CD4-positive, alpha-beta T cell treated with Interleukin-15 for 1 hour (primary cell): ENCODE results near the gene MYO19.
A peak's percentile ranks its signal among the peaks of the same experiment; 100 is the strongest.

ENCODE experiments used
- DNase-seq: peaks from one replicate; pipeline ENCODE4 v3.0.0-alpha.2; 2020

Gene MYO19

DNA sequence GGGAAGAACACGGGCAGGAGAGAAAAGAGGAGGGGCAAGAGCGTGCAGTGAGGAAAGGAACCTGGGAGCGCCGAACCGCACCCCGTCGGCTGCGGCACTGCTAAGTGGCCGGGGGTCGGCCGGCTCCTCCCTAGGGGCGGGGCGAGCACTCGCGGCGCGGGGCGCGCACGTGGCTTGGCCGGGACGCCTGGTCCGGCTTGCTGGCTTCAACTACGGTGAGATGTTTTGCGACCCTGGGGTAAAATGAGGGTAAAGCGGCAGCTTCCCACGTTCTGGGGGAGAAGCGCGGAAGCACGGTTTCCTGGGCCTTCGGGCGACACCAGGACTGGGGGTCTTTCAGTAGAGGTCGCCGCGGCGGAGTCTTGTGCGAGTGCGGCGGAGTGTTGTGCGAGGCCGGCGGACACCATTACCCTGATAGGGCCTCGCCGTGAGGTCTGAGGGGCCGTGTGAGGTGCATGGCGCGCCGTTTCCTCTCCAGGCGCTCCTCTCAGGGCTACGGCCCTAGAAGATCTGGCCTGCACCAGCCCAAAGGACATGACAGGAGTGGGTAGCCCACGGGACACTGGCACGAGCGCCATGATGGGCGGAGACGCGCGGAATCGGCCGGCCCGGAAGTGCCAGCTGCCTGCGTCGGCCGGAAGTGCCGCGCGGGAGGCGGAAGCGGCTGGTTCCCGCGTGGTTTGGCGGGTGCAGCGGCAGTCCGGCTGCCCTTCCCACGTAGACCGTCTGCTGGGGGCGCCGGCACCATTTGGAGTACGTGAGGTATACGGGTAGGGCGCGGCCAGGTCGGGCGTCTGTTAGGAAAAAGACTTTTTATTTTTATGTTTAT is at the start of gene MYO19, which contains the start of gene PIGW:
Gene MYO19 (minus strand): TSS at position 29 of the 829 bp plus-strand sequence. CDS start 2,330 bp downstream, outside the sequence.
Gene PIGW (plus strand): TSS at position 148 of the 829 bp plus-strand sequence. CDS start 2,115 bp downstream, outside the sequence.
- peak; percentile 88 for DNase-seq

GRCh38 chr17:36583787-36584186 is 49.1 kb upstream of the MYO19 start:
- DNase-seq, result no peak

GRCh38 chr17:36578671-36579070 is 44.0 kb upstream of the MYO19 start:
- no peak for DNase-seq

DNA sequence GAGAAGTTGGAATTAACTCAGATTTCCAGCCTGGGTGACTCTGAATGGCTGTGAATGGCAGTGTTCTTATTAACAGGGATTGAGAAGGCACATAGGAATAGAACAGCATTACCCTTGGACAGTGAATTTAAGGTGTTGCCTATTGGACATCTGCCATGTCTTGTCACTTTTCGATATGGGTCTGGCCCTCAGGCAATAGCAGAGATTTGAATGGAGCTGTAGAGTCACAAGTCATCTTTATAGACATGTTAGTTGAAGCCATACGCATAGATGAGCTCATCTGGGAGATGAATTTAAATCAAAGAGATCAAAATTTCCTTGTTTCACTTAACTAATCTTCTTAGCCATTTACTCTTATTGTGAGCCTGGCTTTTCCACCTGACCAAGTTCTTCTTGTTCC is 42.1 kb upstream of the MYO19 start:
- no peak for DNase-seq

DNA sequence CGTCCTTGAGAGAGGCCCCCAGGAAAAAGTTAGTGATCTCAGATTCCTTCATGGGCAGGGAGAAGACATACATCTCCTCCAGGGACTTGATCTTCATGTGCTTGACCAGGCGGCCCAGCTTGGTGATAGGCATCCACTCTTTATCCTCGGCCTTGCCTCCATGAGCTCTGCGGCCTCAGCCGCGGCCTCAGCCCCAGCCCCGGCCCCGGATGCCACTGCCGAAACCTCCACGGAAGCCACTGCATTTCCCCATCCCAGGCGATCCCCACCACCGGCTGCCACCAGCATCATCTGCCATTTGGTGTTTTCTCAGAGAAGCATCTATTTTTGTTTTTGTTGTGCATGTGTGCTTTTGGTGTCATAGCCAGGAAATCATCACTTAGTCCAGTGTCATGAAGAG is 40.4 kb upstream of the MYO19 start:
- DNase-seq, result no peak

DNA sequence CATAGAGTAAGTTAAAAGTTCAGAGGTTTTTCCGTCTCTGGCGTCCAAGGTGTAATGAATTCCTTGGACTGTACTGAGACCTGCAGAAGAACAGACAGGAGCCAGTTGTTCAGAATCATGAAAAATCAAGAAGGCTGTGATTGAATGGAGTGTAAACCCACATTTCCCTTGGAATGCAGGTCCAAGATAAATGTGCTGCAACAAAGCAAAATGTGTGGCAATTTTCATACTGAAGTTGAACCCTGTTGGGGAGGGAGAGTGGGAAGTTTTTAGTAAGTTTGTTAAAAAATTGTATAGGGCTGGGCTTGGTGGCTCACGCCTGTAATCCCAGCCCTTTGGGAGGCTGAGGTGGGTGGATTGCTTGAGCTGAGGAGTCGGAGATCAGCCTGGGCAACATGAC is 31.4 kb upstream of the MYO19 start:
- DNase-seq, result no peak

DNA sequence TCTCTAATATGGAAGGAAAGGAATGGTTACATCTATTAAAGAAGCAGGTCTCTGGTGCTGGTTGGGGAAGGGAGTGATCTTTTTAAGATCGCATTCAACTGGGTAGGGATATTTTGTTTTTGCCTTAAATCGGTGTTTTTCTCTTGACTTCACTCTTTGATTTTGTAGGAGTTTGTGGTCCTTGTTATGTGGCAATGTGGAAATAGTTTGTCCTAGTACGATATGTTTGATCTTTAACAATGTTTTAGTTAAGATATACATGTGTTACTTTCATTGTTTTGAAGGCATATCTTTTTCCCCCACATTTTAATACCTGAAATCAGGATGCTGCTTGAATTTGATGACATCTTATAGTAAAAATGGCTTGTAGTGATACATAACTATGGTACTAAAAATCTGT is 18.8 kb upstream of the MYO19 start:
- no peak for DNase-seq

DNA sequence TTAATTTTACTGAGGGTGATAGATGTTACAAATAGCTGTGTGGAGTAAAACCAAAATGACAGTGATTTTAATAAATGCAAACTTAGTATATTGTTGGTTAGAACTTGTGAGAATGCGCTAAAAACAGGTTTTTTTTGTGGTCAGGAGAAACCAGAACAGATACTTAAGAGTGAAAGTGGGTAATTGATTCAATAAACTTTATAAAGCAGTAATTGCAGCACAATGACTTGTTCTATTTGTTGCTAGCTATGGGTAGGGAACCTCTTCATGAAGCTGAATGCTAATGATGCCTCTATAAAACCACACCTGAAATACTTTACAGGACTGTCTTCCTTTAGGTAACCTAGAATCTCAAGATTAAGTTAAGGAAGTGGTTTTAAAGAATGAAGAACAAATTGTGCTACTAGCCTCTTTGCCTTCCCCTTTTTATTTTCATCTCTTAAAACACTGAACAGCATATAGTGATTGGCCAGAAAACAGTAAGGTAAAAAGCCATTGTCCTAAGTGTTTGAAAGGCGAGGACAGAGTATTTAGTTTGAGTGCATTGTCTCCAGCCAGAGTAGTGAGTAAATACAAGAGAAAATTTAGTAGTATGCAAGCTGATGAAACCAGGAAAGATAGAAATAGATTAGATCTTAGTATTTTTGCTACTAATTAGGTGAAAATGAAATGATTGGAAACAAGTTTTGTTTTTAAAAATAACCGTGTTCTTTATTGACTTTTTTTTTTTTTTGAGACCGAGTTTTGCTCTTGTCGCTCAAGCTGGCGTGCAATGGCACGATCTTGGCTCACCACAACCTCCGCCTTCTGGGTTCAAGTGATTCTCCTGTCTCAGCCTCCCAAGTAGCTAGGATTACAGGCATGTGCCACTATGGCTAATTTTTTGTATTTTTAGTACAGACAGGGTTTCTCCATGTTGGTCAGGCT is 16.1 kb upstream of the MYO19 start:
- DNase-seq, result no peak

- no peak for DNase-seq
These were observed 13.1 kb upstream of the MYO19 start for GRCh38 chr17:36547776-36548175.

DNA sequence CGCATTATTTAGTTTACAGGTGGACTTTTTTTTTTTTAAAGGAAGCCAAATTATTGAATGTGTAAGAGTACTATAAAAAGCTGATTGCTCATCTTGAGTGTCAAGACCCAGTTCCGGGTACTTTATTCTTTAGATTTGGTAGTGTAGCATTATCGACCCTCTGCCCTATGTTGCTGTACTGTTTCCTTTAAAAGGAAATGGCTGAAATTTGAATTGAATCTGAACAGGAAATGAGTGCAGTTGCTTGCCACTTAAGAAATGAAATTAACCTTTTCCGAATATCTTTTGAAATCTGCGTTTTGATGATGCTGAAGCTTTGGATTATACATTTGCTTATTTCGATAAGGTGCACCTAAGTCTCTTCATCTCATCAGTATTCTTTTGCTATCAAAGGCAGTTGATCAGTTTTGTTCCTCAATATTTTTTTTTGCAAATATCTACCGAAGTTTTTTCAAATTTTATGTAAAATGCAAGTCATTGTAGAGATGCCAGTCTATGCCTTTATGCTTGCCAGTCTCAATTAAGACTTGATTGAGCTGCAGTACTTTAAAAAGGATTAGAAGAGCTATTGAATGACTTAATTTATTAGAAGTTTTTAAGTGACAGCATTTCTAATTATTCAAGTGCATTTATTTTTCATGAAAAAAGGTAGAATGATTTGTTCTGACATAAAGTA is 11.9 kb upstream of the MYO19 start:
- no peak for DNase-seq

DNA sequence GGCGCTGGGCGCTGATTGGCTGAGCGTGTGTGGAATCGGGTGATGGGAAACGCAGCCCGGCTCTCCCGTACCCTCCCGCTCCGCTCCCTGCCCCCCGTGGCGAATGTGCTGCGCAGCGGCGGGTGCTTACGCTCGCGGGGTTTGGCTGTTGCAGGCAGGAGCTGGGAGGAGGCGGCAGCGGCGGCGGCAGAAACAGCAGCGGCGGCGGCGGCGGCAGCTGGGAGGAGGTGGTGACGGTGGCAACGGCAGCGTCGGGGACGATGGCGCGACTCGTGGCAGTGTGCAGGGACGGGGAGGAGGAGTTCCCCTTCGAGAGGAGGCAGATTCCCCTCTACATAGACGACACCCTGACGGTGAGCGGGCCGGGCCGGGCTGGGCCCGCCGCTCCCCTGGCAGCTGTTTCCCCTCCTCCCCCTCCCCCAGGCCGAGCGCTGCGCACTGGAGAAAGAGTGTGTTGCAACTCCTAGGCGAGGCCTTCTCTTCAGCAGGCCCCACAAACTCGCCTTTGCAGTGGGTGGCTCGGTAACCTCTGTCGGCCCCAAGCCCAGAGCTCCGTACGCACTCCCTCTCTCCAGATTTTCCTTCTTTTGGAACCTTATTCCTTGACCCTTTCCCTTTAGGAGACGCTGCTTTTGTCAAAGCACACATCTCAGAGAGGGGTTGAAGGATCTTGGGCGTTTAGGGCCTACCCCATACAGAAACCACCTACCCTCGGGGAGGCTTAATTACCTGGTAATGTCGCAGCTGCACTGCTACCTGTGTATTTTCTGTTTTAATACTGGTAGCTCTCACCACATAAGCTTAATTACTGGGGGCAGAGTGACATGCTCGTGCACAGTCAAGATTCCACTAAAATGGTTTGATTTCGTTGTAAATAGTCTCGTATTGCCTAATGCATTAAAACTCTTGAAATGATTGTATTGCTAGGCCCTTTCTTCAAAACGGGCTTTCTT is 11.1 kb upstream of the MYO19 start:
- DNase-seq, result peak; percentile 97

GRCh38 chr17:36545077-36545464 is 10.4 kb upstream of the MYO19 start:
- no peak for DNase-seq

GRCh38 chr17:36544307-36545076 is 9.8 kb upstream of the MYO19 start, which contains the start of gene GGNBP2:
Gene GGNBP2, plus strand, starts transcription at chr17:36544919. Its CDS starts 806 bp downstream, at chr17:36545725.
- DNase-seq, result peak; percentile 94

DNA sequence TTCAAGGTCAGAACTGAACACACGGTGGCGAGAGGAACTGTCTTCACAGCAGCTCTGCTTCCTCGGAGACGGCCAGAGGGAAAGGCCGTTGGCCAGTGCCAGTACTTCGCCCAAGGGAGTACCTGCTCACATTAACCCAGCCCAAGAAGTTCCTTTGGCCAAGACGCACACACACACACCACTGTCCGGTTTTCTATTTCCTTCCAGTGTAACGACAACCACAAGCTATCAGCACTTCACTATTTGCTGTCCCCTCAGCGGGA is 9.3 kb upstream of the MYO19 start:
- peak; percentile 29 for DNase-seq

DNA sequence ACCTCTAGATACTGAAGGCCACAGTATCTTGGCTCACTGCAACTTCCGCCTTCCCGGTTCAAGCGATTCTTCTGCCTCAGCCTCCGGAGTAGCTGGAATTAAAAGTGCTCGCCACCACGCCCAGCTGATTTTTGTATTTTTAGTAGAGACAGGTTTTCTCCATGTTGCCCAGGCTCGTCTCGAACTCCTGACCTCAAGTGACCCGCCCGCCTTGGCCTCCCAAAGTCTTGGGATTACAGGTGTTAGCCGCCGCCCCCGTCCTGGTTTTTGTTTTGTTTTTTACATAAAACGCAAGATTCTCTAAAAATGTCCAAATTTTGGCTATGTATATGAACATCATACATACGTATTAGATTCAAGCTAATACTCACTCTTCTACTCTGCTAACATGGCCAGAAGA is 8.1 kb upstream of the MYO19 start:
- DNase-seq, result no peak

DNA sequence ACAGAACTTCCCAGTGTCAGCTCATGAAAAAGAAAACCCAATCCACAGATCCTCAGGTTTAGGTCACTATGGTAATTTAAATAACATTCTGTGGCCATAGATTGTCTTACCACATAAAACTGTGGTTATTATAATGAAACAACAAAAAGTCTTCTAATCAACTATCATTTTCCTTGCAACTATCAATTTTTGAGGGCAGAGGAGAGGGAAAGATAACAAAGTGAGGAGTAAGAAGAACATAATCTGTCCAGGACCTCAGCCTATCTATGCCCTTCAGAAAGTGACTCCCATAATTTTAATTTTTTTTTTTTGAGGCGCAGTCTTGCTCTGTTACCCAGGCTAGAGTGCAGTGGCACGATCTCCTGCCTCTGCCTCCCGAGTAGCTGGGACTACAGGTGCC is 6.0 kb upstream of the MYO19 start:
- no peak for DNase-seq

GRCh38 chr17:36535669-36536081 is 1.0 kb upstream of the MYO19 start:
- no peak for DNase-seq

GRCh38 chr17:36533935-36534839 is 481 bp downstream of the MYO19 start:
- DNase-seq, result peak; percentile 52

DNA sequence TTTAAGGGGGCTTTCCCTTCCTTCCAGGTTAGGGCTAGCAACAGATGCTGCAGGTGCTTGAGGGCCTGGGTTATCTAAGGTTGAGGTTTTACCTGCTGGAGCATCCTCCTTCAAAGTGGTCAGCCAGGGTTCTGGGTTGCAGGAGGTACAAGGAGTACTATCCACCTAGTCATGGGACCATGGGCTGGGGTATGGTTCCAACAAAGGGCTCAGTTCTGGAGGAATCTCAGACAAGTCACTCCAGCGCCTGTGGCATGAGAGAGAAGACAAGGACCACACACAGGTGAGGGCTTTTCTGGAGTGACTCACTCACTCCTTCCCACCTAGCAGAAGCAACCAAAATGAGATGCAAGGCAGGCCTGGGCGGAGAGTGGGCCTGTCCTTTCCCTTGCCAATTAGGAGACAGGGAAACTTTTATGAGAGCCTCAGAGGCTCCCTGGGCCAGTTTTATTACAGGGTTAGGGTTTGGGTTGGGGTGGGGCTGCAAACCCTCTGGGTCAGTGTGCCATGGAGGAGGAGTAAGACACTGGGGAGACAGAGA is 2.2 kb downstream of the MYO19 start:
- no peak for DNase-seq

GRCh38 chr17:36529121-36529520 is 5.5 kb downstream of the MYO19 start:
- DNase-seq, result no peak
